GM19372 (cell line): ENCODE results near the gene LMLN.
"Not testable (repeated sequence)": the region's sequence is repeated elsewhere in the genome, so short reads cannot be mapped to it uniquely, and the experiment has no call there.

Experiments
- ATAC-seq: cut with Tn5 transposase; IDR thresholded peaks from one replicate; pipeline ENCODE4 v1.9.1; 2021; ENCODE audit warnings: mild to moderate bottlenecking, low read depth, moderate library complexity; ENCODE audit not compliant: unreplicated experiment

The LMLN gene, protein sequence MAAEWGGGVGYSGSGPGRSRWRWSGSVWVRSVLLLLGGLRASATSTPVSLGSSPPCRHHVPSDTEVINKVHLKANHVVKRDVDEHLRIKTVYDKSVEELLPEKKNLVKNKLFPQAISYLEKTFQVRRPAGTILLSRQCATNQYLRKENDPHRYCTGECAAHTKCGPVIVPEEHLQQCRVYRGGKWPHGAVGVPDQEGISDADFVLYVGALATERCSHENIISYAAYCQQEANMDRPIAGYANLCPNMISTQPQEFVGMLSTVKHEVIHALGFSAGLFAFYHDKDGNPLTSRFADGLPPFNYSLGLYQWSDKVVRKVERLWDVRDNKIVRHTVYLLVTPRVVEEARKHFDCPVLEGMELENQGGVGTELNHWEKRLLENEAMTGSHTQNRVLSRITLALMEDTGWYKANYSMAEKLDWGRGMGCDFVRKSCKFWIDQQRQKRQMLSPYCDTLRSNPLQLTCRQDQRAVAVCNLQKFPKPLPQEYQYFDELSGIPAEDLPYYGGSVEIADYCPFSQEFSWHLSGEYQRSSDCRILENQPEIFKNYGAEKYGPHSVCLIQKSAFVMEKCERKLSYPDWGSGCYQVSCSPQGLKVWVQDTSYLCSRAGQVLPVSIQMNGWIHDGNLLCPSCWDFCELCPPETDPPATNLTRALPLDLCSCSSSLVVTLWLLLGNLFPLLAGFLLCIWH

DNA sequence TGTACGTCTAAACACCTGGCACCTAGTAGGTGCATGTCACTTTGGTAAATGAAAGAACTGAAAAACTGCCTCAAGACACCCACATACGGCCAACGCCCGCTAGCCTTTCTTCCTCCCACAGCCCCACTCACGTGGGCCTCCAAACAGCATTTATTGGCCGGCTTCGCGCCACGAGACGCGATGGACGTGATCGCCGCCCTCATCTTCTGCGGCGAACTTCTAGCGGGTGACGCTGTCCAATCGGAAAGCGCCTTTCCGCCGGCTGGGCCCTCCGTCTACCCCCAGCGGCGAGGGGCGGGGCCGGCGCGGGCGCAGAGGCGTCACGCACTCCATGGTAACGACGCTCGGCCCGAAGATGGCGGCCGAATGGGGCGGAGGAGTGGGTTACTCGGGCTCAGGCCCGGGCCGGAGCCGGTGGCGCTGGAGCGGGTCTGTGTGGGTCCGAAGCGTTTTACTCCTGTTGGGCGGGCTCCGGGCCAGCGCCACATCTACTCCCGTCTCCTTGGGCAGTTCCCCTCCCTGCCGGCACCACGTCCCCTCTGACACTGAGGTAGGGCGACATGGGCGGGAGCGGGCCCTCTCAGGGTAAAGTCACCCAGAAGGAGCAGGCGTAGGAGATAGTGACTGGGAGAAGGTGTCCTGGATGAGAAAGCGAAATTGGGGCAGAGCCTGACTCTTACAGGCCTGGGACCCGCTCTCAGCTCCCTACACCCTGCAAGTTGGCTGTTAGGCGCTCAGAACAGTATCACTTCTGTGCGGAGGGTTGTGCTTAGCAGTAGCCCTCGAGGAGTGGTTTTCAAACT is at the start of gene LMLN:
Gene LMLN (plus strand): TSS at position 327 of the 803 bp plus-strand sequence. CDS start 29 bp downstream, at position 356.
- peak; percentile 98 for ATAC-seq

DNA sequence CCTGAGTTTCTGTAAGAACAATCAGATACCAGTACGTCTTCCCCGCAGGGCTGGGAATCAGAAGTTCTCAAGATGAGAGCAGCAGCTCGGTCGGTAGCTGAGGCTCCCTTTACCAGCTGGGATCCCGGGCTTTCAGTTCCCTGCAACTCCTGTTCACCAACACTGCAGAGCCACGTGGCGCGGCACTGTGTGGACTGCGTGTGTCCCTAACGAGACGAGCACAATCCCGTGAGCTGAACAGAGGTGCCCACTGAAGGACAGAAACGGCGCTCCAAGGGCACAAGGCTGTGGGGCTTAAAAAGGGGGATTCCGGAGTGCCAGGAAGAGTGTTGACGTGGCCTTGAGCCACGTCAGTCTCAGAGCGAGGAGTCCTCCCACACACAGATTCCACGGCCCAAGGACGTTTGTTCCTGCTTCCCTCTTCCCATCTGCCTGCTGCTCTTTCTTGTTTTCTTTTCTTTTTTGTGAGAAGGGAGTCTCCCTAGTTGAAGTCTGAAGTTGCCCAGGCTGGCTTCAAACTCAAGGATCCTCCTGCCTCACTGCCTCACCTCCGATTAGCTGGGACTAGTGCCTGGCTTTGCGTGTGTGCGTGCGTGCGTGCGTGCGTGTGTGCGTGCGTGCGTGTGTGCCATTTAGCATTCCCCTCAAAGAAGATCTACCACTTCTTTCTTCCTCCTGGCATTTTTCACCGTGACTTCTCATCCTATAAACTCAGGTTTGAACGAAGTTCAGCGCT is 47.1 kb upstream of the LMLN start:
- ATAC-seq: no peak

DNA sequence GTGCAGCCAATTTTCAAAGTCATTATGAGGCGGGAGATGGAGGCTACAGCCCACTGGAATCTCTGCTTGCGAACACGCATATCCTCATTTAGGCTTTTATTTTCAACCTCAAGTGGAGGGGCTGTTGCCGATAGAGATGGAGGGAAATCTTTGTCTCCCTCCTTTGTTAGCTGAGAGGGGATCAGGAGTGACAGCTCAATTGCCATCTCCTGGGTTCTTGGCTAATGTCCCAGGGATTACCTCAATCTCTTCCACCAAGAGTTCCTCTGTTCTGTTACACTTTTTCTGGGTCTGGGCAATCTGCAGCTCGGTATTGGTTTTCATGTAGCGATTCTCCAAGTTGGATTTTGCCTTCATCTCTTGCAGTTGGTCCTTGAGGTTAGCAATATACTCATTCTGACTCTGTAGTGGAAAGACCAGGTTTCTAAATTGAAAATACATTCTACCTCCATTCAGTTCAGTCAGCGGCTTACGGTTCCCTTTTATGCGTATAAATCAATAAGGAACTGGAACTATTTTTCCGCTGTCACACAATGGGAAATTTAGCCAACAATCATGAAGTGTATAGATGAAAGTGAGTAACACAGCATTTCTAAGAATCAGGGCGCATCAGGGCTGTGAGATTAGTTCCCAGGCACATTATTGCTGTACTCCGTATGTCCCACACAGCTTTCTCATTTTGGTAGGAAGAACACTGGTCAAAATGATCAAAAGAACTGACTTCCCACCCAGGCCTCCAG is 46.2 kb upstream of the LMLN start:
- no peak for ATAC-seq

DNA sequence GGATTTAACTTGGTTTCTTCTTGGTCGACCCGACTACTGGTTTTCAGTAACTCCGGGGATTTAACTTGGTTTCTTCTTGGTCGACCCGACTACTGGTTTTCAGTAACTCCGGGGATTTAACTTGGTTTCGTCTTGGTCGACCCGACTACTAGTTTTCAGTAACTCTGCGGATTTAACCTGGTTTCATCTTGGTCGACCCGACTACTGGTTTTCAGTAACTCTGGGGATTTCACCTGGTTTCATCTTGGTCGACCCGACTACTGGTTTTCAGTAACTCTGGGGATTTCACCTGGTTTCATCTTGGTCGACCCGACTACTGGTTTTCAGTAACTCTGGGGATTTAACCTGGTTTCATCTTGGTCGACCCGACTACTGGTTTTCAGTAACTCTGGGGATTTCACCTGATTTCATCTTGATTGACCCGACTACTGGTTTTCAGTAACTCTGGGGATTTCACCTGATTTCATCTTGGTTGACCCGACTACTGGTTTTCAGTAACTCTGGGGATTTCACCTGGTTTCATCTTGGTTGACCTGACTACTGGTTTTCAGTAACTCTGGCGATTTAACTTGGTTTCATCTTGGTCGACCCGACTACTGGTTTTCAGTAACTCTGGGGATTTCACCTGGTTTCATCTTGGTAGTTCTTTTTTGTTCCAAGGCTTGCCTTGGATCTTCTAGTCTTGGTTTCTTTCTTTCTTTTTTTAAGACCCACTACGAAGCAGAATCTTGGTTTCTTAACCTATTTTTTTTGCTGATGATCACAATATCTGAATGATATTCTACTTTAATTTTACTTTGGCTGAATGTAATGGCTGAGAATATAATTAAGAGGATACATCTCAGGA is 38.4 kb upstream of the LMLN start:
- not testable (repeated sequence) for ATAC-seq

DNA sequence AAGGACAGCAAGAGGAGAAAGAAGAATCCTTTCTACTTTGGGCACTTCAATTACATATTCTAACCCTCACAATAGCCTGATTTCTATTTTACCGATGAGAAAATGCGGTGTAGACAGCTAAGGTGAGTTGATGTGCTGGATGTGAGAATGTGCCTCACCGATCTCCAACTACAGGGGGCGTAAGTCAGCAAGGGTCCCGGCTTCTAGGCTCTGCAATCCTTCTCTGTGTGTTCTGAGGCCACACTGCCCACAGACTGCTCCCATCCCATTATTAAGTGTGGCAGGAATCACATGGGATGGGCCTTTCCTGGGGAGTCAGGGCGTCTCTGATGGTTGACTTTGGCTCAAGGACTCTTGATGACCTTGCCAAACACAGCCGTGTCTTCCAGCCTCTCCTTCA is 33.6 kb upstream of the LMLN start:
- no peak for ATAC-seq

DNA sequence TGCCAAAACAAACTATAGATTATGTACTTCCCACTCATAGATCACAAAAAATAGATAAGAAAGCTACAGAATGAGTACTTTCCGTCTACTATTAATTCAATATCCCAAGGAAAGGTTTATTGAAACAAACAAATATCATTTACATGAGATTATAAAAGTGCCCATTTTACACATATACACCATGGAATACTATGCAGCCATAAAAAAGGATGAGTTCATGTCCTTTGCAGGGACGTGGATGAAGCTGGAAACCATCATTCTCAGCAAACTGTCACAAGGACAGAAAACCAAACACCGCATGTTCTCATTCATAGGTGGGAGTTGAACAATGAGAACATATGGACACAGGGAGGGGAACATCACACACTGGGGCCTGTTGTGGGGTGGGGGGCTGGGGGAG is 32.4 kb upstream of the LMLN start:
- ATAC-seq: not testable (repeated sequence)

DNA sequence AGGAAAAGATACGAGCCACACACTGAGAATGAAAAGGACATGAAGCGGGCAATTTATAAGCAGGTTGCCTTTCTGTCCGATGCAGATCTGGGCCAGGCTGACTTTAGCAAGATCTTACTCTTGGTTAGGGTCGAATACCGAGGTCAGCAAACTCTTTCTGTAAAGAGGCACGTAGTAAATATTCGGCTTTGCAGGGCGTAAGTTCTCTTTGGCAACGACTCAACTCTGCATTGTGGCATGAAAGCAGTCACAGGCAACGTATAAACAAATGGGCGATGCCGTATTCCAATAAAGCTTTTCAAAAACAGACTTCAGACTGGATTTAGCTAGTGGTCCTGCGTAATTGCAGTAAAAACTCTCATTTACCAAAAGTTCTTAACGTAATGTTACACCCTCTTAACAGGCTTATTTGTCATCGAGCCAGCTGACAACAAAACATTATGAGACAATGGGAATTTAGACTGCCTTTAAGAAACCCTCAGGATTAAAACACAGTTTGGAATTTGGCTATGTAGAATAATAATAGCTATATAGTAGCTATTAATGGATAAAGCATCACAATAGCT is 23.1 kb upstream of the LMLN start:
- no peak for ATAC-seq

DNA sequence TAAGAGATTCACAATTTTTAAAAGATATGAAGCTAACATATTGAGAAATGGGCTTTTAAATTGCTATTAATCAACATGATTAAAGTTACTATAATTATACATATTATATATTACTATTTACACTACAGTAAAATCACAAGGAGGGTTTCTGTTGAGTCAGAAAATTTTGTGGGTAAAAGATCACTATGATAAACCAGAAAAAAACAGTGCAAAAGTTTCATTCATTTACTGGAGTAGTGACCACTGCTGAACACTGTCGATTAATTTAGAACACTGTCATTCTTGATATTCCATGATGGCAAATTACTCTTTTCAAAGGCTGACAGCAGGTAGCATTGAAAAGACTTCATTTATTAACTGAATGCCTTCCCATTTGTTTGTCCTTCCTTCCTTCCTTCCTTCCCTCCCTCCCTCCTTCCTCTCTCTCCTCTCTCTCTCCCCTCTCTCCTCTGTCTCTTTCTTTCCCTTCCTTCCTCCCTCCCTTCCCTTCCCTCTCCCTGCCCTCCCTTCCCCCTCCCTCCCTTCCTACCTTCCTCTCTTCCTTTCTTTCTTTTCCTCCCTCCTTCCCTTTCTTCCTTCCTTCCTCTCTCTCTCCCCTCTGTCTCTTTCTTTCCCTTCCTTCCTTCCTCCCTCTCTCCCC is 19.2 kb upstream of the LMLN start:
- no peak for ATAC-seq

DNA sequence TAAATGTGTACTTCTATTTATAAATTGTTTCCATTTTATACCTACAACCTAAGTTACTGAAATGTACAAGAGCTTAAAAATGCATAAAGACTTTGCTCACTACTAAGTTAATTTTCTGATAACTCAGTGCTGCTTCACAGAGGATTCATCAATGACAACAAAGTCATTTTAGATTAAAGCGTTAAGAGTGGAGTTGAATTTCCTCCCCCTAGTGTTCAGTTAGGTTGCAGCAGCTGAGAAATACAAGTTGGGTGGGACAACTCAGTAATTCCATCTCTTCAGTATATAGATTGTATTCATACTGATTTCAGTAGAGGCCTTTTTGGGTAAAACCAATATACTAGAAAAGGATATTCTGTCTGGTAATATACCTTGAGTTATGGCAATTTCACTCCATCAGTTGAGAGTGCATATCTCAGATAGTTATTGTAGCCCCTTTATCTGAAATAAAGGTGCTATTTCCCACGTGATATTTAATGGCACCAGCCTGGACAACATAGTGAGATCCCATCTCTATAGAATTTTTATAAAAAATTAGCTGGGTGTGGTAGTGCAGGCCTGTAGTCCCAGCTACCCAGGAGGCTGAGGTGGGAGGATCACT is 17.0 kb upstream of the LMLN start:
- ATAC-seq: no peak

DNA sequence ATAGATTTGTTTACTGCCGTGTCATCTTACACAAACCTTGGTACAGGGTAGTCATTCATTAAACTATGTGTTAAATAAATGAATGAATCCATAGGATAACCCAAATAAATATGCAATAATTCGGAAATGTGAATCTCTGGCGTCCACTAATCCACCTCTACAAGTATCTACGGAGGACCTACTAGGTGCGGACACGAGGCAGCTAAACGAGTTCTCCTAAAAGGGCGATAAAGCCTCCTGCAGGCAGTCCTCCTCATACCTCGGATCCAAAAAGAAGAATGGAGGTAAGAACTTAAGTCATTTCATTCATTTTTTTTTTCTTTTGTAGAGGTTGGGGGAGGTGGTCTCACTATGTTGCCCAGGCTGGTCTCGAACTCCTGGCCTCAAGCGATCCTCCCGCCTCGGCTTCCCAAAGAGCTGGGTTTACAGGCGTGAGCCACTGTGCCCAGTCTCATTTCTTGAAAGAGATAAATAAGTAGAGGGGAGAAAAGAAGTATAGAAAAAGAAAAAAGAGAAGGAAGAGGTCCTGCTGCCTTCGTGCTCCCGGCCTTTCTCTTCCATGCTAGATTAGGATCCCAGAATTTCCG is 10.7 kb upstream of the LMLN start:
- ATAC-seq: no peak

DNA sequence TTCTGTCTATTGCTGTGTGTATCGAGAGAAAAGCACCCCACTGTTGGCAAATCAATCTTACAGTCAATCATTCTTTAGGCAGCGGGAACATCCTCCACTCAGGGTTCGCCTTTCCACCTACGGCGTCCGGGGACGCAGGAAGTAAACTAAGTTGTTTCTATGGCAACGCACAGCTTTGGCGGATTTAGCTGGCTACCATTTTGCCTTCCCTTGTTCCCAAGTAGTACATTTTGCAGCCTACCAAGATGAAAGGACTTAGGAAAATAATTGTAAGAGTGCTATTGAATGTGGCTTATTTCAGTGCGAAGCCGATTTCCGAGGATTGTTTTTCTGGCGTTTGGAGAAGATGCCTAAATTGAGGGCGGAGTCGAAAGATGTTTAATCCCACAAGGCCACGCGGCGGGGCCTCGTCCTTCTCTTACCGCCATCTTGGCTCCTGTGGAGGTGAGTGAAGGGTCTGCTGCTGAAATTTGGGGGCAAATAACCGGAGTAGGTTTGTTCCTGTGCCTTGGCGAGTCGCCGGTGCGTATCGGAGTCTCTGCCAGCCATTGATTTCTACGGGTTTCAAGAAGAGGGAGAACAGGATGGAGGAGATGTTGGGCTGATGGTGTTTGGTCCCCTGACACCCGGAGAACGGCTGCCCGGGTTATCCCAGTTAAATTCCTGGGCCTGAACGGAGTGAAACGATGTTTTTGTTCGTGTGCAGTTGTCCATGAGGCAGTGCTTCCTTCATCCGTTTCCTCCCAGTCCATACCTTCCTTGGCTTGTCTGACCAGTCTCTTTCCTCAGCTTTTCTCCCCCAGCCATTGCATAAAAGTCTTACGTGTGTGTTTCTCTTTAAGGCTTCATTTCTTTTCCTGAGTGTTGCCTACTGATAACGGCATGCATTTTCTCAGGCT is 10.0 kb upstream of the LMLN start, which contains the start of gene RPL35A:
Gene RPL35A (plus strand): TSS at position 413 of the 899 bp plus-strand sequence. CDS start 778 bp downstream, outside the sequence.
- ATAC-seq: peak; percentile 87

DNA sequence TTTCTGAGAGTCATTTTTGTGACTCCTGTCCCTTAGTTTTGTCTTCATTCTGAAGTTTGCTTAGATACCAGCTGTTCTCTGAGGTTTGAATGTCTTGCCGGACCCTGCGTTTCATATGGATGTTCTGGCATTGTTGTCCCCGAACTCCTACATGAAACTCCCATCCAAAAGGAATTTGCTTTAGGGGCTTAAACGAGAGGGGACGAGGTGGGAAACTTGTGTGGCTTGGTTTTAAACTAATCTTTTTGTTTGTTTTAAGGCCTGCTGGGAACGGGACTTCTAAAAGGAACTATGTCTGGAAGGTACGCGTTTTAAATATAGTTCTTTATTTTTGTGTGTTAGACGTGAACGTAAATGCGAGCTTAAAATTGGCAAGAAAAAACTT is 9.3 kb upstream of the LMLN start:
- no peak for ATAC-seq

DNA sequence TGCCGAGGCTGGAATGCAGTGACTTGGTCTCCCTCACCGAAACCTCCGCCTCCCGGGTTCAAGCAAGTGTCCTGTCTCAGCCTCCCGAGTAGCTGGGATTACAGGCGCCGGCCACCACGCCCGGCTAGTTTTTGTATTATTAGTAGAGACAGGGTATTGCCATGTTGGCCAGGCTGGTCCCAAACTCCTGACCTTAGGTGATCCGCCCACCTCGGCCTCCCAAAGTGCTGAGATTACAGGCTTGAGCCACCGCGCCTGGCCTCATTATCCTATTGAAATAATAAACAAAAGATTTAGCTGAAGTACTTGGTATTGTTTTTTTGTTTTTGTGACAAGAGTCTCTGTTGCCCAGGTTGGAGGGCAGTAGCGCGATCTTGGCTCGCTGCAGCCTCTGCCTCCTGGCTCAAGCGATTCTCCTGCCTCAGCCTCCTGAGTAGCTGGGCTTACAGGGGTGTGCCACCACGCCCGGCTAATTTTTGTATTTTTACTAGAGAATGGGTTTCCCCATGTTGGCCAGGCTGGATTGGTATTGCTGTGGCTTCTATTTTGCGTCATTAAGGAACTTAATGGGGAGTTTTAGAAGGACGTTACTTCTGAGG is 8.5 kb upstream of the LMLN start:
- ATAC-seq: no peak

DNA sequence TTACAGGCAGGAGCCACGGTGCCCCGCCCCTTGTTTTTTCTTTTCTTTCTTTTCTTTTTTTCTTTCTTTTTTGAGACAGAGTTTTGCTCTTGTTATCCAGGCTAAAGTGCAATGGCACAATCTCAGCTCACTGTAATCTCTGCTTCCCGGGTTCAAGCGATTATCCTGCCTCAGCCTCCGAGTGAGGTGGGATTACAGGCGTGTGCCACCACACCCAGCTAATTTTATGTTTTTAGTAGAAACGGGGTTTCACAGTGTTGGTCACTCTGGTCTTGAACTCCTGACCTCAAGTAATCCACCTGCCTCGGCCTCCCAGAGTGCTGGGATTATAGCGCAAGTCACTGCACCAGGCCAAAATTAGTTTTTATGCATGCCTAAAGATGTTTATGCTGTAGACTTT is 7.6 kb upstream of the LMLN start:
- no peak for ATAC-seq

DNA sequence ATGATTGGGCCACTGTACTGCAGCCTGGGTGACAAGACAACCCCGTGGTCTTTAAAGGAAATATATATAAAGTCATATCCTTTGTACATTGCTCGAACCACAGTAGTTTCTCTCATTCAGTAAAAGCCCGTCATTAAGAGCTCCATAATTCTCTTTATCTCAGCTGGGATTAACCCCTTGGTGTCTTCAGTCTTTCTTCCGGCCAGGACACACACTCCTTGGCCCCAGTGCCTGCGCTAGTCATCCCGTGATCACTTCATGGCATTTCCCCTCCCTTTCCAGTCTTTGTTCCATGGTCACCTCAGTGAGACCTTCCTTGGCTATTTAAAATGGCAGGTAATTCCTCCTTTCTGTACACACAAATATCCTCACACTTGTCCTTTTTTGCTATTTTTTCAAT is 6.7 kb upstream of the LMLN start:
- no peak for ATAC-seq

DNA sequence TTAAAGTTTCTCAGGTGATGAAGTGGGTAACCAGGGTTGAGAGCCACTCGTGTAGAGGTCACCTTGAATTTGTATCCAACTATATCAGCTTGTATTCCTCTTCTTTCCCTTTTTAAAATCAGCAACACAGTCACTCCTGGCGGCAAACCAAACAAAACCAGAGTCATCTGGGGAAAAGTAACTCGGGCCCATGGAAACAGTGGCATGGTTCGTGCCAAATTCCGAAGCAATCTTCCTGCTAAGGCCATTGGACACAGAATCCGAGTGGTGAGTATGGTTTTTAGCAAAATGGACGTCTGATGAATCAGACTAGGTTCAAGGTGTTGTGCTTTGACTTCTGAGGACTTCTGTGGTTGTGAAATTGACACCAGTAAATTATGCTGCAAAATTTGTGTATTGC is 6.1 kb upstream of the LMLN start:
- no peak for ATAC-seq
